Measurements from ENCODE around the gene ELFN1.

Gene ELFN1

DNA sequence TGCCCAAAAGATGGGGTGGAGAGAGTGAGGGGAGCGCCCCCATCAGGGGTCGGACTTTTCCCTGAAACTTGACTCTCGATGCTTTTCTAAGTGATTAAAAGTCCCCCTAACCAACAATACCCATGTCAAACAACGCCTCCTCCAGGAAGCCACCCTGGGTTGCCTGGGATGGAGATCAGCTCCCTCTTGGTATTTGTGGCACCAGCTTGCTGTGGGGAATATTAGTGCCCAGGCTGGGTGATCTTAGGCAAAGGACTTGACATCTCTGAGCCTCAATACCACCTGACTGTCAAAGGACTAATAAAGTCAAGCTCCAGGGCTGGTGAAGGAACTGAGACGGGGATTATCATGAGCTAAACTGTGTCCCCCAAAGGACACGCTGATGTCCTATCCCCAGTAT is 18.2 kb upstream of the ELFN1 start:
- TF ChIP-seq, protein P1, sequence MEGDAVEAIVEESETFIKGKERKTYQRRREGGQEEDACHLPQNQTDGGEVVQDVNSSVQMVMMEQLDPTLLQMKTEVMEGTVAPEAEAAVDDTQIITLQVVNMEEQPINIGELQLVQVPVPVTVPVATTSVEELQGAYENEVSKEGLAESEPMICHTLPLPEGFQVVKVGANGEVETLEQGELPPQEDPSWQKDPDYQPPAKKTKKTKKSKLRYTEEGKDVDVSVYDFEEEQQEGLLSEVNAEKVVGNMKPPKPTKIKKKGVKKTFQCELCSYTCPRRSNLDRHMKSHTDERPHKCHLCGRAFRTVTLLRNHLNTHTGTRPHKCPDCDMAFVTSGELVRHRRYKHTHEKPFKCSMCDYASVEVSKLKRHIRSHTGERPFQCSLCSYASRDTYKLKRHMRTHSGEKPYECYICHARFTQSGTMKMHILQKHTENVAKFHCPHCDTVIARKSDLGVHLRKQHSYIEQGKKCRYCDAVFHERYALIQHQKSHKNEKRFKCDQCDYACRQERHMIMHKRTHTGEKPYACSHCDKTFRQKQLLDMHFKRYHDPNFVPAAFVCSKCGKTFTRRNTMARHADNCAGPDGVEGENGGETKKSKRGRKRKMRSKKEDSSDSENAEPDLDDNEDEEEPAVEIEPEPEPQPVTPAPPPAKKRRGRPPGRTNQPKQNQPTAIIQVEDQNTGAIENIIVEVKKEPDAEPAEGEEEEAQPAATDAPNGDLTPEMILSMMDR (IDR thresholded peaks at IDR 0.05; ENCODE audit: insufficient read depth, low read depth, low read length, missing control alignments): no peak
- DNase-seq (ENCODE audit: low read depth): no peak
- no peak overlapping the region for H3K4me3 ChIP-seq (ENCODE audit: low read depth, low read length)

DNA sequence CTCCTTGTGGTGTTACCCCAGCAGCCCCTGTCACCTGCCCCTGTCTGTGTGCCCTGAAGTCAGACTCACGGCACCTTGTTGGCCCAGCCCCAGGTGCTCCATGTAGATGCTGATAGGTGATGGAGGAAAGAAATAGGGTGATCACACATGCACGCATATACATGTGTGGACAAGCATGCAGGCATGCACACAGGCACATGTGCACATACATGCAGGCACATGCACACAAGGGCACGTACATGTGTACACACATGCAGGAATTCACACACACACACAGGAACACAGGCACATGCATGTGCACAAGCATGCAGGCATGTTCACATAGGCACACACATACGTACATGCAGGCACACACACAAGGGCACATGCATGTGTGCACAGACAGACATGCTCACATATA is 16.6 kb upstream of the ELFN1 start:
- TF ChIP-seq, protein P1 (IDR thresholded peaks at IDR 0.05; ENCODE audit: insufficient read depth, low read depth, low read length, missing control alignments): no peak
- no peak for DNase-seq (ENCODE audit: low read depth)

DNA sequence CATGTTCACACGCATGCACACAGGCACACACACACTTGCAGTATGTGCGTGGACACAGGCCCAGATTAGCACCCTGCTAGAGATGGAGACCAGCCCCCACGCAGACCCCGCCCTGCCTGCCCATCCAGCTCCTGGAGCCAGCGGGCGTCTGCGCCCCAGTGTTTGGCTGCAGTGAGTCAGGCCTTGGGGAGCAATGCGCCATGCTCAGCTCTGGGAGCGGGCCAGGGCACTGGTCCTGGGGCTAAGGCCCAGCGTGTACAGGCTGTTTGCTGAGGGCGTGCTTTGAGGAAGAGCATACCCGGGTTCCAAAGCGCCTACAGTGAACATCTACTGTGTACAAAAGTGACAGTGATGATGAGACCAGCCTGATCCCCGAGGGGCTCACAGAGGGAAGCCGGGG is 16.0 kb upstream of the ELFN1 start:
- TF ChIP-seq, protein P1 (IDR thresholded peaks at IDR 0.05; ENCODE audit: insufficient read depth, low read depth, low read length, missing control alignments): no peak
- DNase-seq (ENCODE audit: low read depth): no peak
- no peak overlapping the region for H3K4me3 ChIP-seq (ENCODE audit: low read depth, low read length)

More for the DNA sequence above, 16.6 kb upstream of the ELFN1 start:
- H3K4me3 ChIP-seq (ENCODE audit: low read depth, low read length): no peak overlapping the region

DNA sequence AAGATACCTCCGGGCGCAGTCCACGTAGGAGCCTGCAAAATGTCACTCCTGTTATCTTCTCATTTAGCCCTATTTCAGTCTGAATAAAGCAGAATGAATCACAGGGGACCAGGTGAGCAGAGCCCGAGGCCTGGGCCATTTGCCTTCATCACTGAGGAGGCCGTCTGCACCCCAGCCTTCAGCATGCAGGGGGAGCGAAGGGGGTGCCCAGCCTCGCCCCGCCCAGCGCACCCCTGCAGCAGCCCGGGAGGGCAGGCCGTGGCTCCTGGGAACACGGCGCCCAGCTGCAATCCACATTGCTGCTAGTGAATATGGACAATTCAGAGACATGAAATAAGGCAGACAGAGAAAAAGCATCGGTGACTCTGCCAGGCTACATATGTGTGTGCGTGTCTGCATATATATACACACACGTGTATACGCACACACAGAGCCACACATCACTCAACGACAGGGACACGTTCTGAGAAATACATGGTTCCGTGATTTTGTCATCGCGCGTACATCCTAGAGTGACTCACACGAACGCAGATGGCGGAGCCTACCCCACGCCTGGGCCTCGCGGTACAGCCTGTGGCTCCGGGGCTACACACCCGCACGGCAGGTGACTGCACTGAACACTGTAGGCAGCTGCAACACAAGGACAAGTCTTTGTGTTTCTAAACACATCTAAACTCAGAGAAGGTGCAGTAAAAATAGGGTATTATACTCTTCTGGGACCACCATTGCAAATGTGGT is 15.2 kb upstream of the ELFN1 start:
- DNase-seq (ENCODE audit: low read depth): no peak
- no peak overlapping the region for H3K4me3 ChIP-seq (ENCODE audit: low read depth, low read length)
- TF ChIP-seq, protein P1 (IDR thresholded peaks at IDR 0.05; ENCODE audit: insufficient read depth, low read depth, low read length, missing control alignments): no peak

DNA sequence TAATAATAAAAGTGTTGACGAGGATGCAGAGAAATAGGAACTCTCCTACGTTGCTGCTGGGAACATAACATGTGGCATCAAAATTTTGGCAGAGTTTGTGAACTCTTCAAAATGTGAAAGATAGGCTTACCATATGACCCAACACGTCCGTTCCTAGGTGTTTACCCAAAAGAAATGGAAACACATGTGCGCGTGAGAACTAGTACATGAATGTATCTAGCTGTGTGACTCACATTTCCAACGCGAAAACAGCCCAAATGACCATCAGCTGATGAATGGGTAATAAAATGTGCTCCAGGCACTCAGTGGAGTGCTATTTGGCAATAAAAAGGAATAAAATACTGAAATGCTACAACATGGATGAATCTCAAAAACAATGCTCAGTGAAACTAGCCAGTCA is 10.4 kb upstream of the ELFN1 start:
- no peak for DNase-seq (ENCODE audit: low read depth)
- TF ChIP-seq, protein P1 (IDR thresholded peaks at IDR 0.05; ENCODE audit: insufficient read depth, low read depth, low read length, missing control alignments): no peak
- no peak overlapping the region for H3K4me3 ChIP-seq (ENCODE audit: low read depth, low read length)

DNA sequence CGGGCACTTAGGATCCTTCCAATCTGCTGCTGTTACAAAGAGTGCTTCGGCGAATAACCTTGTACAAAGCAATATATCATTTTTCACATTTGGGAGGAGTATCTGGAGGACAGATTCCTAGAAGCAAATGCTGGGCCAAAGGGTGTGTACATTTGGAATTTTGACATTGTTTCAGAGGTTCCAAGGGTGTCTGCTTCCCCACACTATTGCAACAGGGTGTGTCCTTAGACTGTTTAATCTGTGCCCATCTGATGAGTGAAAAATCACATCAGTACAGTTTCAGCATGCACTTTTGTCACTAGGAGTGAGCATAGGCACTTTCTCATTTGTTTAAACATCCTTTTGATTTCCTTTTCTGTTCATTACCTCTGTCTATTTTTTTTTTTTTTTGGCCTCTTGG is 8.6 kb upstream of the ELFN1 start:
- DNase-seq (ENCODE audit: low read depth): no peak
- TF ChIP-seq, protein P1 (IDR thresholded peaks at IDR 0.05; ENCODE audit: insufficient read depth, low read depth, low read length, missing control alignments): no peak
- H3K4me3 ChIP-seq (ENCODE audit: low read depth, low read length): no peak overlapping the region

DNA sequence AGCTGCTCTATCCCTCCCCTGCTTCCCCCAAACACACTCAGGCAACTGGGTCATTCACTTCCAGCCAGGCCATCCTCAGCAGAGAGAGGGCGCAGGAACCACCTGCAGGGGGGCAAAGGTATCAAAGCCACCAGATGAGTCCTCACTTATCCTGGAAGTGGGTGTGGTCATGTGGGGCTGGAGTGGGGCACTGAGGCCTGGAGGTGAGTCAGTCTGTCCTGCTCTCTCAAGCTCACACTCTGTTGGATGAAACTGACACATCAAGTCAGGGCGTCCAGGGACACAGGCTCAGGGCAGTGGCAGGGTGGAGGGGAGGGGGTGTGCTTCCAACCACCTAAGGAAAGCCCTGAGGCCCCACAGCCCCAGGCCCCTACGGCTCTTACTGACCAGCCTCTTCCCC is 8.0 kb upstream of the ELFN1 start:
- TF ChIP-seq, protein P1 (IDR thresholded peaks at IDR 0.05; ENCODE audit: insufficient read depth, low read depth, low read length, missing control alignments): no peak
- DNase-seq (ENCODE audit: low read depth): no peak
- H3K4me3 ChIP-seq (ENCODE audit: low read depth, low read length): no peak overlapping the region

Measured in GM12865 (cell line).